ENCODE measurements around the gene BATF3. TPM values are rescaled to one million over a fixed set of nuclear protein-coding genes. Genes with fewer than 3 reads are reported as not detected.

The BATF3 gene
- polyA plus RNA-seq, 1 of the 3 experiments (the other 2 are of a cell fraction) = 0.76 TPM

DNA sequence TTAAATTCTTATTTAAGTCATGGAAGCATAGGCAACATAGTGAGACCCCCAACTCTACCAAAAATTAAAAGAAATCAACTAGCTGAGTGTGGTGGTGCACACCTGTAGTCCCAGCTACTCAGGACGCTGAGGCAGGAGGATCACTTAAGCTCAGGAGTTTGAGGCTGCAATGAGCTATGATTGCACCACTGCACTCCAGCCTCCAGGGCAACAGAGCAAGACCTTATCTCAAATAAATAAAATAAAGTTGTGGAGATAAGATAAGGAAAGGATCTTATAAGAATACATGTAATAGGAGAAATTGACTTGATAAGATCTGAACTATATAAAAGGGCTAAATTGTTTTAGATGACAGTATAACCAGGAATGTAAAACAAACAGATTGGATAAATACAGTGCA lies 2.3 kb upstream of the BATF3 start:
- Histone ChIP-seq H3K9me3 (no peaks in the 10 kb centered on the region), H3K4me3 (ENCODE audit: low read depth in 2 of 2, low read length in 1 of 2) (no peak overlapping the region), H2AFZ (ENCODE audit: low read depth) (no peak overlapping the region), H3K27ac (ENCODE audit: low read depth in 2 of 2, low read length in 1 of 2) (no peak overlapping the region), H3K36me3 (replicated peaks in 1 of 2; ENCODE audit: control insufficient read depth in 1 of 2, insufficient read depth in 2 of 2, low read length in 1 of 2) (no peaks in the 10 kb centered on the region), H3K9ac (no peak overlapping the region), H3K4me1 (ENCODE audit: control insufficient read depth in 1 of 2, insufficient read depth in 2 of 2, low read depth in 1 of 2, low read length in 1 of 2) (peaks cover 0 to 25% of the 10 kb centered on the region in 2 experiments; a peak in 2 of 4 replicates), H3K79me2 (ENCODE audit: insufficient read depth) (no peaks in the 10 kb centered on the region), H3K27me3 (ENCODE audit: insufficient read depth) (peaks cover 27% of the 10 kb centered on the region), H3K9me2 (no peaks in the 10 kb centered on the region), H3F3A (replicated peaks; ENCODE audit: insufficient read depth) (peaks cover 9% of the 10 kb centered on the region), H4K20me1 (ENCODE audit: insufficient read depth) (no peaks in the 10 kb centered on the region), H3K4me2 (no peak overlapping the region)
- ChIA-PET CTCF (interaction anchor here (1.2 to 1.7 kb wide), 4 partner anchors 8 to 293 kb away, joined by 3 to 7 read pairs (median 5); no protein-coding TSS in a partner anchor), POLR2A (interaction anchor here (1.8 kb wide), 1 partner anchor 93 kb away, joined by 6 read pairs; the partner anchor contains the start of gene ATF3)
- 54% methylated on average over 1 of the region's 1 CpG for WGBS (ENCODE audit: low lambda C conversion rate)
- DNase-seq = no peak
- no peak for TF ChIP-seq FOSL2 (IDR thresholded peaks at IDR 0.05; ENCODE audit: borderline replicate concordance, low read depth)
- no peak for TF ChIP-seq FOXJ3 (CRISPR knock-in tag; IDR thresholded peaks at IDR 0.05)
- peak; percentile 33; the same call in 1 of the 2 replicates for TF ChIP-seq GATA2 (CRISPR knock-in tag; IDR thresholded peaks at IDR 0.05)

DNA sequence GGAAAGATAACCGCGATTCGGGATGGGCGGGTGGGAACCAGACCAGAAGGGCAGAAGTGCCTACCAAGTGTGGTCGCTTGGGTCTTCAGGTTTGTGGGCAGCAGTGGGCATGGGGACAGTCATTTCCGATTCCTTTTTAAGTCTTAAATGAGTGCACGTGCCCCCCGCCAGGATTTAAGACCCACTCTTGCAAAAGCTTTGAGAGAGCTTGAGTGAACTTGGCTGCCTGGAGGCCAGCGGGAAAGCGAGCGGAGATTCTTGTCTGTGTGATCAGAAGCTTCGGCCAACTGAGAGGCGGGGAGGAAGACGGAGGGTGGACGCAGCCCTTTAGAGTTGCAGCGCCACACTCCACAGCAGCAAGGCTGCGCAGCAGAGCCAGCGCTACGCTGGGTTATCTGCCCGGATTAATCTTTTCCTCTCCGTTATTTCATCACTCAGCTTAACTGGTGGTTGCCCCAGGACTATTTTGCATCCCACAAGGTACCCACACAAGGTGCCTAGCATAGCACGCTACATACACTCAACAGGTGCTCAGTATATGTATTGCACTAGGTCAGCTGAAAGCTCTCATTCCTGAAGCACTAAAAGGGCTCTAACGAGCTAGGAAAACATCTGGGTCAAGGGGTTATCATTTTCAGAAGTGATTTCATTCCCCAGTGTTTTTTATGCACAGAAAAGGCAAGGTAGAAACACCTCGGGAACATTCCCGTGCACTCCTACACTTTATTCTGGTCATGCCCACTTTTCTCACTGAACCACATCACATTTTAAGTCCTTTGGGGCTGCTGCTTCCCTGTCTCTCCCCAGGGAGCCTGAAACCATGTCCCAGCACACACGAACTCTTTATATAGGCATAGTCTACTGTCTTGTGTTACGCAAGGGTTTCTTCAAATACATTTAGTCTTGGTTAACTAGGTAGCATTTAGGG lies 1.5 kb upstream of the BATF3 start:
- Histone ChIP-seq H3K9me2 (no peaks in the 10 kb centered on the region), H3K9me3 (no peaks in the 10 kb centered on the region), H3K36me3 (replicated peaks in 1 of 2; ENCODE audit: control insufficient read depth in 1 of 2, insufficient read depth in 2 of 2, low read length in 1 of 2) (no peaks in the 10 kb centered on the region), H3K27me3 (ENCODE audit: insufficient read depth) (peaks cover 35% of the 10 kb centered on the region), H3K4me2 (peak overlapping the region; percentile 85), H3K79me2 (ENCODE audit: insufficient read depth) (no peaks in the 10 kb centered on the region), H3K4me1 (ENCODE audit: control insufficient read depth in 1 of 2, insufficient read depth in 2 of 2, low read depth in 1 of 2, low read length in 1 of 2) (peaks cover 0 to 25% of the 10 kb centered on the region in 2 experiments; a peak in 2 of 4 replicates), H3K9ac (no peak overlapping the region), H2AFZ (ENCODE audit: low read depth) (no peak overlapping the region), H3F3A (replicated peaks; ENCODE audit: insufficient read depth) (peaks cover 9% of the 10 kb centered on the region), H3K4me3 (ENCODE audit: low read depth in 2 of 2, low read length in 1 of 2) (peak overlapping the region; percentile 50 to 65), H3K27ac (ENCODE audit: low read depth in 2 of 2, low read length in 1 of 2) (no peak overlapping the region), H4K20me1 (ENCODE audit: insufficient read depth) (no peaks in the 10 kb centered on the region)
- ChIA-PET CTCF (interaction anchor here (0.6 to 1.7 kb wide), 11 partner anchors 9 to 497 kb away, joined by 3 to 7 read pairs (median 3); partner anchors contain the start of gene ATF3), POLR2A (interaction anchor here (1.8 kb wide), 1 partner anchor 92 kb away, joined by 6 read pairs; the partner anchor contains the start of gene ATF3)
- 16% methylated on average over 22 of the region's 27 CpGs for WGBS (ENCODE audit: low lambda C conversion rate)
- no peak for TF ChIP-seq MXI1 (IDR thresholded peaks at IDR 0.05; ENCODE audit: low read depth, low read length)
- TF ChIP-seq SIN3A (IDR thresholded peaks at IDR 0.05; ENCODE audit: borderline replicate concordance, low read depth, low read length) = no peak
- TF ChIP-seq, protein P1, sequence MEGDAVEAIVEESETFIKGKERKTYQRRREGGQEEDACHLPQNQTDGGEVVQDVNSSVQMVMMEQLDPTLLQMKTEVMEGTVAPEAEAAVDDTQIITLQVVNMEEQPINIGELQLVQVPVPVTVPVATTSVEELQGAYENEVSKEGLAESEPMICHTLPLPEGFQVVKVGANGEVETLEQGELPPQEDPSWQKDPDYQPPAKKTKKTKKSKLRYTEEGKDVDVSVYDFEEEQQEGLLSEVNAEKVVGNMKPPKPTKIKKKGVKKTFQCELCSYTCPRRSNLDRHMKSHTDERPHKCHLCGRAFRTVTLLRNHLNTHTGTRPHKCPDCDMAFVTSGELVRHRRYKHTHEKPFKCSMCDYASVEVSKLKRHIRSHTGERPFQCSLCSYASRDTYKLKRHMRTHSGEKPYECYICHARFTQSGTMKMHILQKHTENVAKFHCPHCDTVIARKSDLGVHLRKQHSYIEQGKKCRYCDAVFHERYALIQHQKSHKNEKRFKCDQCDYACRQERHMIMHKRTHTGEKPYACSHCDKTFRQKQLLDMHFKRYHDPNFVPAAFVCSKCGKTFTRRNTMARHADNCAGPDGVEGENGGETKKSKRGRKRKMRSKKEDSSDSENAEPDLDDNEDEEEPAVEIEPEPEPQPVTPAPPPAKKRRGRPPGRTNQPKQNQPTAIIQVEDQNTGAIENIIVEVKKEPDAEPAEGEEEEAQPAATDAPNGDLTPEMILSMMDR (IDR thresholded peaks at IDR 0.05) = peak; percentile 26
- no peak for TF ChIP-seq TCF12 (IDR thresholded peaks at IDR 0.05)
- peak; percentile 30 for TF ChIP-seq RAD21 (IDR thresholded peaks at IDR 0.05; ENCODE audit: low read length)
- no peak for TF ChIP-seq SMC3 (IDR thresholded peaks at IDR 0.05; ENCODE audit: low read depth, low read length)
- TF ChIP-seq NRF1 (IDR thresholded peaks at IDR 0.05; ENCODE audit: low read depth, low read length) = peak; percentile 26; the same call in 1 of the 2 replicates
- no peak for TF ChIP-seq JUND (IDR thresholded peaks at IDR 0.05)
- no peak for TF ChIP-seq TAF1 (IDR thresholded peaks at IDR 0.05; ENCODE audit: borderline replicate concordance, low read depth, low read length)
- no peak for TF ChIP-seq POLR2AphosphoS5 (IDR thresholded peaks at IDR 0.05; ENCODE audit: low read depth, low read length)
- TF ChIP-seq RCOR1 (IDR thresholded peaks at IDR 0.05; ENCODE audit: low read length) = no peak
- no peak for TF ChIP-seq RFX5 (IDR thresholded peaks at IDR 0.05; ENCODE audit: low read length)
- TF ChIP-seq EZH2phosphoT487 (IDR thresholded peaks at IDR 0.05; ENCODE audit: borderline replicate concordance, low read depth) = no peak
- peak; percentile 47; the same call in 1 of the 2 replicates for TF ChIP-seq GATA2 (CRISPR knock-in tag; IDR thresholded peaks at IDR 0.05)
- DNase-seq = peak; percentile 65
